ENCODE results near the gene SVBP. TPM values are rescaled to one million over a fixed set of nuclear protein-coding genes. Genes with fewer than 3 reads are reported as not detected.
A peak's percentile ranks its signal among the peaks of the same experiment; 100 is the strongest.

SVBP gene
- total and polyA plus RNA-seq, 4 donors, result 33.7 to 67.3 (median 63.9) TPM

- H3K36me3 ChIP-seq (ENCODE audit: control insufficient read depth, insufficient read depth, low read length), result peaks cover 17% of the 10 kb centered on the region
- WGBS (ENCODE audit: insufficient coverage), result 100% methylated on average over 2 of the region's 3 CpGs
- no peak overlapping the region for H3K4me3 ChIP-seq (ENCODE audit: low read depth, low read length)
- no peaks in the 10 kb centered on the region for H3K9me3 ChIP-seq (ENCODE audit: control insufficient read depth, insufficient read depth, low read length)
- peaks cover 2% of the 10 kb centered on the region for H3K4me1 ChIP-seq (ENCODE audit: control insufficient read depth, insufficient read depth, low read length)
- no peaks in the 10 kb centered on the region for H3K27me3 ChIP-seq (ENCODE audit: control insufficient read depth, insufficient read depth, low read length)
- H3K27ac ChIP-seq (ENCODE audit: low read depth, low read length), result no peak overlapping the region
- DNase-seq (ENCODE audit: low read depth in 4 of 6, low spot score in 6 of 6), result no peak
Observed at GRCh38 chr1:42769811-42770210, 47.4 kb downstream of the SVBP start.

DNA sequence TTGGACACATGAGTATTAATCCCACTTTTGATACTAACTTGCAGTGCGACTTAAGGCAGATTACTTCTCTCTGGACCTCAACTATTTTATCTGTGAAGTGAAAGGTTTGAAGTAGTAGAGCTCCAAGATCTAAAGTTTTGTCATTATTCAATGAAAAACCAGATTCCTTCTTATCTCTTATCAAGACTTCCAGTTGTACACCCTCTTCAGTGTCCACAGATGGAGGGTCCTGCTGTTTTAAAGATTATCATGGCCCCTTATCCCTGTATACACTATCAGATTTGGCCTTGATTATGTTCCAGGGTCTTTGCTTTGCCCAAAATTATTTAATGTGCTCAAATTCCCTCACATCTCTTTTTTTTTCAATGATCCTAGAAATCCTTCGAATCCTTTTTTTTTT lies 49.0 kb downstream of the SVBP start:
- Histone ChIP-seq H3K27ac (ENCODE audit: low read depth, low read length) (no peak overlapping the region), H3K36me3 (ENCODE audit: control insufficient read depth, insufficient read depth, low read length) (peaks cover 6% of the 10 kb centered on the region), H3K4me1 (ENCODE audit: control insufficient read depth, insufficient read depth, low read length) (peaks cover 10% of the 10 kb centered on the region), H3K4me3 (ENCODE audit: low read depth, low read length) (peak overlapping the region; percentile 90), H3K27me3 (ENCODE audit: control insufficient read depth, insufficient read depth, low read length) (no peaks in the 10 kb centered on the region), H3K9me3 (ENCODE audit: control insufficient read depth, insufficient read depth, low read length) (no peaks in the 10 kb centered on the region)
- no CpG with 5 or more reads among the region's 2 CpGs for WGBS (ENCODE audit: insufficient coverage)
- no peak for DNase-seq (ENCODE audit: low read depth in 4 of 6, low spot score in 6 of 6)

- peak overlapping the region; percentile 93 for H3K27ac ChIP-seq (ENCODE audit: low read depth, low read length)
- H3K9me3 ChIP-seq (ENCODE audit: control insufficient read depth, insufficient read depth, low read length), result no peaks in the 10 kb centered on the region
- H3K27me3 ChIP-seq (ENCODE audit: control insufficient read depth, insufficient read depth, low read length), result no peaks in the 10 kb centered on the region
- 0% methylated on average over 15 of the region's 23 CpGs for WGBS (ENCODE audit: insufficient coverage)
- peaks cover 16% of the 10 kb centered on the region for H3K4me1 ChIP-seq (ENCODE audit: control insufficient read depth, insufficient read depth, low read length)
- DNase-seq (ENCODE audit: low read depth in 4 of 6, low spot score in 6 of 6), result no peak
- H3K4me3 ChIP-seq (ENCODE audit: low read depth, low read length), result peak overlapping the region; percentile 90
- peaks cover 8% of the 10 kb centered on the region for H3K36me3 ChIP-seq (ENCODE audit: control insufficient read depth, insufficient read depth, low read length)
Observed at GRCh38 chr1:42767510-42768000, 49.6 kb downstream of the SVBP start.

GRCh38 chr1:42766741-42767509 lies 50.3 kb downstream of the SVBP start, which contains the start of the genes C1orf50 and P3H1:
C1orf50 (plus strand) TSS chr1:42767249; CDS start chr1:42767312, 63 bp downstream.
P3H1 (minus strand) TSS chr1:42767028; CDS start chr1:42766971, 57 bp downstream.
- Histone ChIP-seq H3K27ac (ENCODE audit: low read depth, low read length) (peak within 1 kb of the TSS; percentile 93), H3K27me3 (ENCODE audit: control insufficient read depth, insufficient read depth, low read length) (no peaks in the 10 kb centered on the region), H3K36me3 (ENCODE audit: control insufficient read depth, insufficient read depth, low read length) (peaks cover 9% of the 10 kb centered on the region), H3K4me3 (ENCODE audit: low read depth, low read length) (peak within 1 kb of the TSS; percentile 90), H3K4me1 (ENCODE audit: control insufficient read depth, insufficient read depth, low read length) (peaks cover 19% of the 10 kb centered on the region), H3K9me3 (ENCODE audit: control insufficient read depth, insufficient read depth, low read length) (no peaks in the 10 kb centered on the region)
- DNase-seq (ENCODE audit: low read depth in 4 of 6, low spot score in 6 of 6), result peak; percentile 93 to 100 (median 100)
- under 1% methylated on average over 80 of the region's 82 CpGs for WGBS (ENCODE audit: insufficient coverage)

DNA sequence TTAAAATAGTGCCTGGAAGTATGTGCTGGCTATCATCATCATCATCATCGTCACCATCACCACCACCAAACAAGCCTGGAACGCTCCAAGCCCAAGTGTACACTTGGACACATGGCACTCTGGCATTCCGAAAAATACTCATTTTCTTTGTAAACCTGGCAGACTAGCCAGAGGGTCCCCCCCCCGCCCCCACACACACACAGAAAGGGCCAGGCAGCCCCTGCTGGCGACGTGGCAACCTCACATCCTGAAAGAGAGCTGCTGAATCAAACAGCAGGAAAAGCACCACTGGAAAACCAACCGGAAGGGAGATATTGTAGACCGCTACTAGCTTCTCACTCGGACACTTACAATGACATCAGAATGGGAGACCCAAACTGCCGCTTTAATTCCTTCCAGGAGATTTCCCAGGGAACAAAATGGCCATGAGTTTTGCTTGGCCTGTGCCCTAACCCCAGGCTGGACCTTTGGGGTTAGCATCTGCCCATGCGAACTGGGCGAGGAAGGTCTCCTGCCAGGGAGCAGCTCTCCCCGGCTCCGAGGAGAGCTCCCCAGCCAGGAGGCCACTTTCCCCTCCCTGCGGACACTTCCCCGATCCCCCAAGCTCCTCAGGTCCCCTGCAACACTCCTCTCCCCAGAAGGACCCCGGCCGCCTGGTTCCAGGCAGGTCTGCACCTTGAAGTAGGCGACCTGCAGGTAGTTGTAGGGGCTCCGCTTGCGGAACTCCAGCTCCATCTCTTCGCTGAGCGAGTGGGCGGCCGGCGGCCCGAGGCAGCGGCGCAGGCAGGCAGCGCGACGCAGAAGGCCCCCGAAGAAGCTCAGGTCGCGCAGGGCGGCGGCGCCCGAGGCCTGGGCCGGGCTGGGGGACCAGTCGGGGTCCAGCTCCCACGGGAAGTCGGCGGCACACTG lies 51.1 kb downstream of the SVBP start:
- Histone ChIP-seq H3K27me3 (ENCODE audit: control insufficient read depth, insufficient read depth, low read length) (no peaks in the 10 kb centered on the region), H3K36me3 (ENCODE audit: control insufficient read depth, insufficient read depth, low read length) (peaks cover 8% of the 10 kb centered on the region), H3K4me1 (ENCODE audit: control insufficient read depth, insufficient read depth, low read length) (peaks cover 19% of the 10 kb centered on the region), H3K27ac (ENCODE audit: low read depth, low read length) (peak overlapping the region; percentile 93), H3K4me3 (ENCODE audit: low read depth, low read length) (peak overlapping the region; percentile 90), H3K9me3 (ENCODE audit: control insufficient read depth, insufficient read depth, low read length) (no peaks in the 10 kb centered on the region)
- peak in 3 of 6 donors; percentile 40 to 89 (median 79) for DNase-seq (ENCODE audit: low read depth in 4 of 6, low spot score in 6 of 6)
- WGBS (ENCODE audit: insufficient coverage), result 0% methylated on average over 37 of the region's 44 CpGs

- Histone ChIP-seq H3K27ac (ENCODE audit: low read depth, low read length) (peak overlapping the region; percentile 93), H3K27me3 (ENCODE audit: control insufficient read depth, insufficient read depth, low read length) (no peaks in the 10 kb centered on the region), H3K4me3 (ENCODE audit: low read depth, low read length) (peak overlapping the region; percentile 90), H3K4me1 (ENCODE audit: control insufficient read depth, insufficient read depth, low read length) (peaks cover 17% of the 10 kb centered on the region), H3K9me3 (ENCODE audit: control insufficient read depth, insufficient read depth, low read length) (no peaks in the 10 kb centered on the region), H3K36me3 (ENCODE audit: control insufficient read depth, insufficient read depth, low read length) (peaks cover 14% of the 10 kb centered on the region)
- DNase-seq (ENCODE audit: low read depth in 4 of 6, low spot score in 6 of 6), result peak in 3 of 6 donors; percentile 14 to 35 (median 17)
- WGBS (ENCODE audit: insufficient coverage), result no CpG with 5 or more reads among the region's 7 CpGs
Observed at GRCh38 chr1:42765269-42765668, 51.9 kb downstream of the SVBP start.

DNA sequence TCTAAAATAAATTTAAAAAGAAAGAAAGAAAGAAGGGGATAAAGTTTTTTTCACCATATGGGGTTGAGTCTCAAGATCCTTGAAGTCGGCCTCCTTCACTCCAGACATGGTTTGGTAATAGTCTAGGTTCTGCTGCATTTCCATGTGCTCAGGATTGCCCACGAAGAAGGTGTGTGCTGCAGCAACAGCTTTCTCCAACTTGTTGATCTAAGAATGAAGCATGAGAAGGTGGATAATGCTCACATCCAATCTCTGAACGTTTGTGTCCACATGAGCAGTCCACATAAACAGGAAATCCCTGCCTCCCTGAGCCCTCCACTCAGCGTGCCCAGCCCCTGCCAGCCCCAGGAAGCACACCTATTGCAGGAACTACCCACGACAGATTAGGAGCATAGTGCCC lies 54.9 kb downstream of the SVBP start:
- no peak overlapping the region for H3K4me3 ChIP-seq (ENCODE audit: low read depth, low read length)
- H3K27ac ChIP-seq (ENCODE audit: low read depth, low read length), result no peak overlapping the region
- peaks cover 32% of the 10 kb centered on the region for H3K36me3 ChIP-seq (ENCODE audit: control insufficient read depth, insufficient read depth, low read length)
- no peaks in the 10 kb centered on the region for H3K27me3 ChIP-seq (ENCODE audit: control insufficient read depth, insufficient read depth, low read length)
- DNase-seq (ENCODE audit: low read depth in 4 of 6, low spot score in 6 of 6), result no peak
- peaks cover 17% of the 10 kb centered on the region for H3K4me1 ChIP-seq (ENCODE audit: control insufficient read depth, insufficient read depth, low read length)
- no peaks in the 10 kb centered on the region for H3K9me3 ChIP-seq (ENCODE audit: control insufficient read depth, insufficient read depth, low read length)
- WGBS (ENCODE audit: insufficient coverage), result 86% methylated on average over 2 of the region's 5 CpGs

- no peak for DNase-seq (ENCODE audit: low read depth in 4 of 6, low spot score in 6 of 6)
- no CpG with 5 or more reads among the region's 4 CpGs for WGBS (ENCODE audit: insufficient coverage)
- Histone ChIP-seq H3K4me1 (ENCODE audit: control insufficient read depth, insufficient read depth, low read length) (peaks cover 17% of the 10 kb centered on the region), H3K27ac (ENCODE audit: low read depth, low read length) (no peak overlapping the region), H3K36me3 (ENCODE audit: control insufficient read depth, insufficient read depth, low read length) (peaks cover 34% of the 10 kb centered on the region), H3K4me3 (ENCODE audit: low read depth, low read length) (no peak overlapping the region), H3K27me3 (ENCODE audit: control insufficient read depth, insufficient read depth, low read length) (no peaks in the 10 kb centered on the region), H3K9me3 (ENCODE audit: control insufficient read depth, insufficient read depth, low read length) (no peaks in the 10 kb centered on the region)
Observed at GRCh38 chr1:42761567-42761966, 55.6 kb downstream of the SVBP start.

GRCh38 chr1:42759114-42759513 lies 58.1 kb downstream of the SVBP start:
- Histone ChIP-seq H3K27ac (ENCODE audit: low read depth, low read length) (no peak overlapping the region), H3K4me1 (ENCODE audit: control insufficient read depth, insufficient read depth, low read length) (peaks cover 14% of the 10 kb centered on the region), H3K9me3 (ENCODE audit: control insufficient read depth, insufficient read depth, low read length) (no peaks in the 10 kb centered on the region), H3K36me3 (ENCODE audit: control insufficient read depth, insufficient read depth, low read length) (peaks cover 54% of the 10 kb centered on the region), H3K4me3 (ENCODE audit: low read depth, low read length) (no peak overlapping the region), H3K27me3 (ENCODE audit: control insufficient read depth, insufficient read depth, low read length) (no peaks in the 10 kb centered on the region)
- WGBS (ENCODE audit: insufficient coverage), result 80% methylated on average over 8 of the region's 9 CpGs
- DNase-seq (ENCODE audit: low read depth in 4 of 6, low spot score in 6 of 6), result no peak

All from spinal cord (tissue), 10 donors.